WTC11 (cell line): ENCODE results near the gene COL18A1. TPM values are rescaled to one million over a fixed set of nuclear protein-coding genes. Genes with fewer than 3 reads are reported as not detected.

Experiments
- ATAC-seq: fragments of 200-7000 bp; cut with Tn5 transposase; 2 replicates; pipeline ENCODE4 v1.10.0; 2021; ENCODE audit warnings: mild to moderate bottlenecking, moderate library complexity
- CTCF ChIA-PET: fragments of 300-600 bp; sonication (Branson Sonifier 250); formaldehyde crosslinking; loops from one replicate; lab custom pipeline; 2021; ENCODE audit warnings: antibody characterized with exemption; lab: Charles Lee
- POLR2A ChIA-PET: fragments of 350-600 bp; sonication (Branson Sonifier 250); formaldehyde crosslinking; loops from one replicate; lab custom pipeline; 2021; ENCODE audit warnings: antibody characterized with exemption; lab: Charles Lee
- DNase-seq: peaks from one replicate; pipeline ENCODE4 v3.0.0; 2021; ENCODE audit warnings: low spot score
- H3K27ac Mint-ChIP-seq: 2 replicates; pipeline ENCODE4 v1.8.0; 2021; ENCODE audit warnings: mixed read lengths
- H3K27me3 Mint-ChIP-seq: 2 replicates; pipeline ENCODE4 v1.8.0; 2021; ENCODE audit warnings: low read depth, mild to moderate bottlenecking, moderate library complexity, mixed read lengths
- H3K36me3 Mint-ChIP-seq: 2 replicates; pipeline ENCODE4 v1.8.0; 2021; ENCODE audit warnings: mixed read lengths
- H3K4me1 Mint-ChIP-seq: 2 replicates; pipeline ENCODE4 v1.8.0; 2022; ENCODE audit warnings: mixed read lengths
- H3K4me3 Mint-ChIP-seq: 2 replicates; pipeline ENCODE4 v1.8.0; 2021; ENCODE audit warnings: mild to moderate bottlenecking, moderate library complexity, mixed read lengths
- H3K9me3 Mint-ChIP-seq: 2 replicates; pipeline ENCODE4 v1.8.0; 2021; ENCODE audit warnings: mixed read lengths
- CBFB ChIP-seq: sonication (generic); formaldehyde crosslinking; IDR thresholded peaks from 2 replicates; pipeline ENCODE4 v1.8.1; 2022; ENCODE audit warnings: mild to moderate bottlenecking, low read depth, missing genetic modification reagents
- ELF4 ChIP-seq: sonication (generic); formaldehyde crosslinking; IDR thresholded peaks from 2 replicates; pipeline ENCODE4 v1.8.1; 2022; ENCODE audit warnings: low read depth, mild to moderate bottlenecking, moderate library complexity, missing genetic modification reagents
- ETV6 ChIP-seq: sonication (generic); formaldehyde crosslinking; IDR thresholded peaks from 2 replicates; pipeline ENCODE4 v1.8.1; 2022; ENCODE audit warnings: mild to moderate bottlenecking, missing genetic modification reagents
- GRHL2 ChIP-seq: fragments of 250-450 bp; sonication (Bioruptor Pico); IDR thresholded peaks from 2 replicates; pipeline ENCODE4 v1.8.0; 2022; ENCODE audit warnings: mild to moderate bottlenecking, moderate library complexity; ENCODE audit not compliant: insufficient replicate concordance, severe bottlenecking
- IRF2 ChIP-seq: sonication (generic); formaldehyde crosslinking; IDR thresholded peaks from 2 replicates; pipeline ENCODE4 v1.8.0; 2022; ENCODE audit warnings: low read depth, missing genetic modification reagents, borderline replicate concordance
- JAZF1 ChIP-seq: fragments of 250-450 bp; sonication (Bioruptor Pico); IDR thresholded peaks from 2 replicates; pipeline ENCODE4 v1.9.0; 2021; ENCODE audit warnings: moderate library complexity, mild to moderate bottlenecking, inconsistent platforms
- JUN ChIP-seq: sonication (generic); formaldehyde crosslinking; IDR thresholded peaks from 2 replicates; pipeline ENCODE4 v1.8.0; 2023; ENCODE audit warnings: mild to moderate bottlenecking, missing genetic modification reagents
- NFE2L1 ChIP-seq: sonication (generic); formaldehyde crosslinking; IDR thresholded peaks from 2 replicates; pipeline ENCODE4 v1.8.1; 2023; ENCODE audit warnings: missing genetic modification reagents
- NR1H2 ChIP-seq: sonication (generic); formaldehyde crosslinking; IDR thresholded peaks from 2 replicates; pipeline ENCODE4 v1.9.0; 2021; ENCODE audit warnings: mild to moderate bottlenecking, moderate library complexity, missing genetic modification reagents
- RELA ChIP-seq: sonication (generic); formaldehyde crosslinking; IDR thresholded peaks from 2 replicates; pipeline ENCODE4 v1.8.1; 2022; ENCODE audit warnings: missing genetic modification reagents, mild to moderate bottlenecking, borderline replicate concordance
- SMAD4 ChIP-seq: sonication (generic); formaldehyde crosslinking; IDR thresholded peaks from 2 replicates; pipeline ENCODE4 v1.8.0; 2022; ENCODE audit warnings: mild to moderate bottlenecking, missing genetic modification reagents
- TEAD1 ChIP-seq: sonication (generic); formaldehyde crosslinking; IDR thresholded peaks from 2 replicates; pipeline ENCODE4 v1.8.0; 2022; ENCODE audit warnings: mild to moderate bottlenecking, missing genetic modification reagents
- ZNF317 ChIP-seq: sonication (generic); formaldehyde crosslinking; IDR thresholded peaks from 2 replicates; pipeline ENCODE4 v1.8.1; 2023; ENCODE audit warnings: low read depth, mild to moderate bottlenecking, moderate library complexity, missing genetic modification reagents, borderline replicate concordance
- total RNA-seq: library from RNA; stranded (reverse); gene quantifications from 3 replicates; pipeline ENCODE4 v1.2.3, GENCODE V29; 2021
- TF ChIP-seq, protein P1 (sequence below): sonication (generic); formaldehyde crosslinking; IDR thresholded peaks from 2 replicates; pipeline ENCODE4 v1.8.0; 2023; ENCODE audit warnings: missing genetic modification reagents, mild to moderate bottlenecking, borderline replicate concordance
- TF ChIP-seq, protein P2 (sequence below): sonication (generic); formaldehyde crosslinking; IDR thresholded peaks from 2 replicates; pipeline ENCODE4 v1.8.1; 2022; ENCODE audit warnings: mild to moderate bottlenecking, moderate library complexity, missing genetic modification reagents
- TF ChIP-seq, protein P3 (sequence below): sonication (generic); formaldehyde crosslinking; IDR thresholded peaks from 2 replicates; pipeline ENCODE4 v1.8.1; 2023; ENCODE audit warnings: mild to moderate bottlenecking, missing genetic modification reagents, moderate library complexity
- TF ChIP-seq, protein P4 (sequence below): sonication (generic); formaldehyde crosslinking; IDR thresholded peaks from 2 replicates; pipeline ENCODE4 v1.8.0; 2022; ENCODE audit warnings: mild to moderate bottlenecking, missing genetic modification reagents
- TF ChIP-seq, protein P5 (sequence below): sonication (generic); formaldehyde crosslinking; IDR thresholded peaks from 2 replicates; pipeline ENCODE4 v1.8.1; 2023; ENCODE audit warnings: mild to moderate bottlenecking, moderate library complexity, missing genetic modification reagents
- TF ChIP-seq, protein P6 (sequence below): sonication (generic); formaldehyde crosslinking; conservative IDR thresholded peaks from 2 replicates; pipeline ENCODE4 v1.8.1; 2022; ENCODE audit warnings: mild to moderate bottlenecking, missing genetic modification reagents
- TF ChIP-seq, protein P7 (sequence below): fragments of 250-450 bp; sonication (Bioruptor Pico); IDR thresholded peaks from 2 replicates; pipeline ENCODE4 v1.9.0; 2021; ENCODE audit warnings: mild to moderate bottlenecking, borderline replicate concordance

The COL18A1 gene
- total RNA-seq, 1 experiment from 2014 or later: 231 TPM

DNA sequence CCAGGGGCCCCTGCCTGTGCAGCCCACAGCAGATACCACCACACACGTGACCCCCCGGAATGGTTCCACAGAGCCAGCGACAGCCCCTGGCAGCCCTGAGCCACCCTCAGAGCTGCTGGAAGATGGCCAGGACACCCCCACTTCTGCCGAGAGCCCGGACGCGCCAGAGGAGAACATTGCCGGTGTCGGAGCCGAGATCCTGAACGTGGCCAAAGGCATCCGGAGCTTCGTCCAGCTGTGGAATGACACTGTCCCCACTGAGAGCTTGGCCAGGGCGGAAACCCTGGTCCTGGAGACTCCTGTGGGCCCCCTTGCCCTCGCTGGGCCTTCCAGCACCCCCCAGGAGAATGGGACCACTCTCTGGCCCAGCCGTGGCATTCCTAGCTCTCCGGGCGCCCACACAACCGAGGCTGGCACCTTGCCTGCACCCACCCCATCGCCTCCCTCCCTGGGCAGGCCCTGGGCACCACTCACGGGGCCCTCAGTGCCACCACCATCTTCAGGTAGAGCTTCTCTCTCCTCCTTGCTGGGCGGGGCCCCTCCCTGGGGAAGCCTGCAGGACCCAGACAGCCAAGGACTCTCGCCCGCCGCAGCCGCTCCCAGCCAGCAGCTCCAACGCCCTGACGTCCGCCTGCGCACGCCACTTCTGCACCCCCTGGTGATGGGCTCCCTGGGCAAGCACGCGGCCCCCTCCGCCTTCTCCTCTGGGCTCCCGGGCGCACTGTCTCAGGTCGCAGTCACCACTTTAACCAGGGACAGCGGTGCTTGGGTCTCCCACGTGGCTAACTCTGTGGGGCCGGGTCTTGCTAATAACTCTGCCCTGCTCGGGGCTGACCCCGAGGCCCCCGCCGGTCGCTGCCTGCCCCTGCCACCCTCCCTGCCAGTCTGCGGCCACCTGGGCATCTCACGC lies 51.0 kb downstream of the COL18A1 start:
- no peaks in the 10 kb centered on the region for H3K27me3 Mint-ChIP-seq
- no peak overlapping the region for H3K27ac Mint-ChIP-seq
- CTCF ChIA-PET: interaction anchor here (1.0 kb wide), 1 partner anchor 147 kb away, joined by 3 read pairs; no protein-coding TSS in a partner anchor
- H3K9me3 Mint-ChIP-seq: peaks cover 14% of the 10 kb centered on the region
- peaks cover 16% of the 10 kb centered on the region; the same call in 1 of the 2 replicates for H3K36me3 Mint-ChIP-seq
- no peak overlapping the region for H3K4me3 Mint-ChIP-seq
- DNase-seq (no peak), ATAC-seq (no peak)
- TF ChIP-seq ZNF317 (CRISPR knock-in tag) (no peak), GRHL2 (CRISPR knock-in tag) (no peak), NFE2L1 (no peak), IRF2 (CRISPR knock-in tag) (no peak), JUN (CRISPR knock-in tag) (no peak), TEAD1 (CRISPR knock-in tag) (no peak), JAZF1 (CRISPR knock-in tag) (no peak), ETV6 (CRISPR knock-in tag) (no peak), RELA (no peak), SMAD4 (no peak), NR1H2 (CRISPR knock-in tag) (no peak), CBFB (CRISPR knock-in tag) (no peak), ELF4 (CRISPR knock-in tag) (no peak)
- TF ChIP-seq, protein P1, sequence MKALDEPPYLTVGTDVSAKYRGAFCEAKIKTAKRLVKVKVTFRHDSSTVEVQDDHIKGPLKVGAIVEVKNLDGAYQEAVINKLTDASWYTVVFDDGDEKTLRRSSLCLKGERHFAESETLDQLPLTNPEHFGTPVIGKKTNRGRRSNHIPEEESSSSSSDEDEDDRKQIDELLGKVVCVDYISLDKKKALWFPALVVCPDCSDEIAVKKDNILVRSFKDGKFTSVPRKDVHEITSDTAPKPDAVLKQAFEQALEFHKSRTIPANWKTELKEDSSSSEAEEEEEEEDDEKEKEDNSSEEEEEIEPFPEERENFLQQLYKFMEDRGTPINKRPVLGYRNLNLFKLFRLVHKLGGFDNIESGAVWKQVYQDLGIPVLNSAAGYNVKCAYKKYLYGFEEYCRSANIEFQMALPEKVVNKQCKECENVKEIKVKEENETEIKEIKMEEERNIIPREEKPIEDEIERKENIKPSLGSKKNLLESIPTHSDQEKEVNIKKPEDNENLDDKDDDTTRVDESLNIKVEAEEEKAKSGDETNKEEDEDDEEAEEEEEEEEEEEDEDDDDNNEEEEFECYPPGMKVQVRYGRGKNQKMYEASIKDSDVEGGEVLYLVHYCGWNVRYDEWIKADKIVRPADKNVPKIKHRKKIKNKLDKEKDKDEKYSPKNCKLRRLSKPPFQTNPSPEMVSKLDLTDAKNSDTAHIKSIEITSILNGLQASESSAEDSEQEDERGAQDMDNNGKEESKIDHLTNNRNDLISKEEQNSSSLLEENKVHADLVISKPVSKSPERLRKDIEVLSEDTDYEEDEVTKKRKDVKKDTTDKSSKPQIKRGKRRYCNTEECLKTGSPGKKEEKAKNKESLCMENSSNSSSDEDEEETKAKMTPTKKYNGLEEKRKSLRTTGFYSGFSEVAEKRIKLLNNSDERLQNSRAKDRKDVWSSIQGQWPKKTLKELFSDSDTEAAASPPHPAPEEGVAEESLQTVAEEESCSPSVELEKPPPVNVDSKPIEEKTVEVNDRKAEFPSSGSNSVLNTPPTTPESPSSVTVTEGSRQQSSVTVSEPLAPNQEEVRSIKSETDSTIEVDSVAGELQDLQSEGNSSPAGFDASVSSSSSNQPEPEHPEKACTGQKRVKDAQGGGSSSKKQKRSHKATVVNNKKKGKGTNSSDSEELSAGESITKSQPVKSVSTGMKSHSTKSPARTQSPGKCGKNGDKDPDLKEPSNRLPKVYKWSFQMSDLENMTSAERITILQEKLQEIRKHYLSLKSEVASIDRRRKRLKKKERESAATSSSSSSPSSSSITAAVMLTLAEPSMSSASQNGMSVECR (CRISPR knock-in tag): no peak
- TF ChIP-seq, protein P2, sequence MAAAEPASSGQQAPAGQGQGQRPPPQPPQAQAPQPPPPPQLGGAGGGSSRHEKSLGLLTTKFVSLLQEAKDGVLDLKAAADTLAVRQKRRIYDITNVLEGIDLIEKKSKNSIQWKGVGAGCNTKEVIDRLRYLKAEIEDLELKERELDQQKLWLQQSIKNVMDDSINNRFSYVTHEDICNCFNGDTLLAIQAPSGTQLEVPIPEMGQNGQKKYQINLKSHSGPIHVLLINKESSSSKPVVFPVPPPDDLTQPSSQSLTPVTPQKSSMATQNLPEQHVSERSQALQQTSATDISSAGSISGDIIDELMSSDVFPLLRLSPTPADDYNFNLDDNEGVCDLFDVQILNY (CRISPR knock-in tag): no peak
- TF ChIP-seq, protein P3, sequence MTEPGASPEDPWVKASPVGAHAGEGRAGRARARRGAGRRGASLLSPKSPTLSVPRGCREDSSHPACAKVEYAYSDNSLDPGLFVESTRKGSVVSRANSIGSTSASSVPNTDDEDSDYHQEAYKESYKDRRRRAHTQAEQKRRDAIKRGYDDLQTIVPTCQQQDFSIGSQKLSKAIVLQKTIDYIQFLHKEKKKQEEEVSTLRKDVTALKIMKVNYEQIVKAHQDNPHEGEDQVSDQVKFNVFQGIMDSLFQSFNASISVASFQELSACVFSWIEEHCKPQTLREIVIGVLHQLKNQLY (CRISPR knock-in tag): no peak
- TF ChIP-seq, protein P4, sequence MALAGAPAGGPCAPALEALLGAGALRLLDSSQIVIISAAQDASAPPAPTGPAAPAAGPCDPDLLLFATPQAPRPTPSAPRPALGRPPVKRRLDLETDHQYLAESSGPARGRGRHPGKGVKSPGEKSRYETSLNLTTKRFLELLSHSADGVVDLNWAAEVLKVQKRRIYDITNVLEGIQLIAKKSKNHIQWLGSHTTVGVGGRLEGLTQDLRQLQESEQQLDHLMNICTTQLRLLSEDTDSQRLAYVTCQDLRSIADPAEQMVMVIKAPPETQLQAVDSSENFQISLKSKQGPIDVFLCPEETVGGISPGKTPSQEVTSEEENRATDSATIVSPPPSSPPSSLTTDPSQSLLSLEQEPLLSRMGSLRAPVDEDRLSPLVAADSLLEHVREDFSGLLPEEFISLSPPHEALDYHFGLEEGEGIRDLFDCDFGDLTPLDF (CRISPR knock-in tag): no peak
- TF ChIP-seq, protein P5, sequence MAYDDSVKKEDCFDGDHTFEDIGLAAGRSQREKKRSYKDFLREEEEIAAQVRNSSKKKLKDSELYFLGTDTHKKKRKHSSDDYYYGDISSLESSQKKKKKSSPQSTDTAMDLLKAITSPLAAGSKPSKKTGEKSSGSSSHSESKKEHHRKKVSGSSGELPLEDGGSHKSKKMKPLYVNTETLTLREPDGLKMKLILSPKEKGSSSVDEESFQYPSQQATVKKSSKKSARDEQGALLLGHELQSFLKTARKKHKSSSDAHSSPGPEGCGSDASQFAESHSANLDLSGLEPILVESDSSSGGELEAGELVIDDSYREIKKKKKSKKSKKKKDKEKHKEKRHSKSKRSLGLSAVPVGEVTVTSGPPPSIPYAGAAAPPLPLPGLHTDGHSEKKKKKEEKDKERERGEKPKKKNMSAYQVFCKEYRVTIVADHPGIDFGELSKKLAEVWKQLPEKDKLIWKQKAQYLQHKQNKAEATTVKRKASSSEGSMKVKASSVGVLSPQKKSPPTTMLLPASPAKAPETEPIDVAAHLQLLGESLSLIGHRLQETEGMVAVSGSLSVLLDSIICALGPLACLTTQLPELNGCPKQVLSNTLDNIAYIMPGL (CRISPR knock-in tag): no peak
- TF ChIP-seq, protein P6, sequence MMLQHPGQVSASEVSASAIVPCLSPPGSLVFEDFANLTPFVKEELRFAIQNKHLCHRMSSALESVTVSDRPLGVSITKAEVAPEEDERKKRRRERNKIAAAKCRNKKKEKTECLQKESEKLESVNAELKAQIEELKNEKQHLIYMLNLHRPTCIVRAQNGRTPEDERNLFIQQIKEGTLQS (CRISPR knock-in tag): no peak
- TF ChIP-seq, protein P7, sequence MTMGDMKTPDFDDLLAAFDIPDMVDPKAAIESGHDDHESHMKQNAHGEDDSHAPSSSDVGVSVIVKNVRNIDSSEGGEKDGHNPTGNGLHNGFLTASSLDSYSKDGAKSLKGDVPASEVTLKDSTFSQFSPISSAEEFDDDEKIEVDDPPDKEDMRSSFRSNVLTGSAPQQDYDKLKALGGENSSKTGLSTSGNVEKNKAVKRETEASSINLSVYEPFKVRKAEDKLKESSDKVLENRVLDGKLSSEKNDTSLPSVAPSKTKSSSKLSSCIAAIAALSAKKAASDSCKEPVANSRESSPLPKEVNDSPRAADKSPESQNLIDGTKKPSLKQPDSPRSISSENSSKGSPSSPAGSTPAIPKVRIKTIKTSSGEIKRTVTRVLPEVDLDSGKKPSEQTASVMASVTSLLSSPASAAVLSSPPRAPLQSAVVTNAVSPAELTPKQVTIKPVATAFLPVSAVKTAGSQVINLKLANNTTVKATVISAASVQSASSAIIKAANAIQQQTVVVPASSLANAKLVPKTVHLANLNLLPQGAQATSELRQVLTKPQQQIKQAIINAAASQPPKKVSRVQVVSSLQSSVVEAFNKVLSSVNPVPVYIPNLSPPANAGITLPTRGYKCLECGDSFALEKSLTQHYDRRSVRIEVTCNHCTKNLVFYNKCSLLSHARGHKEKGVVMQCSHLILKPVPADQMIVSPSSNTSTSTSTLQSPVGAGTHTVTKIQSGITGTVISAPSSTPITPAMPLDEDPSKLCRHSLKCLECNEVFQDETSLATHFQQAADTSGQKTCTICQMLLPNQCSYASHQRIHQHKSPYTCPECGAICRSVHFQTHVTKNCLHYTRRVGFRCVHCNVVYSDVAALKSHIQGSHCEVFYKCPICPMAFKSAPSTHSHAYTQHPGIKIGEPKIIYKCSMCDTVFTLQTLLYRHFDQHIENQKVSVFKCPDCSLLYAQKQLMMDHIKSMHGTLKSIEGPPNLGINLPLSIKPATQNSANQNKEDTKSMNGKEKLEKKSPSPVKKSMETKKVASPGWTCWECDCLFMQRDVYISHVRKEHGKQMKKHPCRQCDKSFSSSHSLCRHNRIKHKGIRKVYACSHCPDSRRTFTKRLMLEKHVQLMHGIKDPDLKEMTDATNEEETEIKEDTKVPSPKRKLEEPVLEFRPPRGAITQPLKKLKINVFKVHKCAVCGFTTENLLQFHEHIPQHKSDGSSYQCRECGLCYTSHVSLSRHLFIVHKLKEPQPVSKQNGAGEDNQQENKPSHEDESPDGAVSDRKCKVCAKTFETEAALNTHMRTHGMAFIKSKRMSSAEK: no peak
- peaks cover 8% of the 10 kb centered on the region for H3K4me1 Mint-ChIP-seq
- POLR2A ChIA-PET: no interaction called here
